Caco-2 (cell line): ENCODE results near the gene ACOX1. TPM values are rescaled to one million over a fixed set of nuclear protein-coding genes. Genes with fewer than 3 reads are reported as not detected.

Source experiments
- BruUV-seq: library from RNA; stranded (reverse); fragments of 400-500 nt; replicated peaks from 2 replicates; lab custom pipeline; 2021; lab: Mats Ljungman, UMichigan
- CTCF ChIA-PET: fragments of 300-600 bp; sonication (Branson Sonifier 250); formaldehyde crosslinking; loops from one replicate; lab custom pipeline; 2022; ENCODE audit warnings: antibody characterized with exemption; lab: Charles Lee
- POLR2A ChIA-PET: fragments of 300-600 bp; sonication (Branson Sonifier 250); formaldehyde crosslinking; loops from one replicate; lab custom pipeline; 2022; ENCODE audit warnings: antibody characterized with exemption; lab: Charles Lee
- DNase-seq, 2 experiments: peaks; one replicate each; pipeline versions ENCODE4 v3.0.0 to v3.0.0-alpha.2; 2020 to 2022
- H3K27me3 ChIP-seq: replicated peaks from 2 replicates; pipeline ENCODE4 v1.6.0; 2011; ENCODE audit warnings: low read length; ENCODE audit not compliant: control insufficient read depth, insufficient read depth
- H3K36me3 ChIP-seq: 2 replicates; pipeline ENCODE4 v1.5.1; 2011; ENCODE audit warnings: low read length; ENCODE audit not compliant: control insufficient read depth, insufficient read depth
- H3K4me1 ChIP-seq: fragments of 250-450 bp; sonication (Bioruptor Pico); 2 replicates; pipeline ENCODE4 v1.5.1; 2020; ENCODE audit warnings: mild to moderate bottlenecking
- H3K4me3 ChIP-seq: 2 replicates; pipeline ENCODE4 v1.5.1; 2011; ENCODE audit warnings: low read depth, mild to moderate bottlenecking, control low read depth, low read length
- H3K9me3 ChIP-seq: fragments of 250-450 bp; sonication (Bioruptor Pico); 2 replicates; pipeline ENCODE4 v1.5.1; 2020; ENCODE audit warnings: mild to moderate bottlenecking, moderate library complexity
- H3K27ac Mint-ChIP-seq: one replicate; pipeline ENCODE4 v1.8.0; 2022; ENCODE audit warnings: mixed read lengths; ENCODE audit not compliant: unreplicated experiment
- H3K27me3 Mint-ChIP-seq: one replicate; pipeline ENCODE4 v1.8.0; 2022; ENCODE audit warnings: mixed read lengths; ENCODE audit not compliant: insufficient read depth, unreplicated experiment
- H3K36me3 Mint-ChIP-seq: one replicate; pipeline ENCODE4 v1.8.0; 2022; ENCODE audit warnings: mild to moderate bottlenecking, mixed read lengths; ENCODE audit not compliant: insufficient read depth, unreplicated experiment
- H3K4me1 Mint-ChIP-seq: one replicate; pipeline ENCODE4 v1.8.0; 2022; ENCODE audit warnings: low read depth, mixed read lengths; ENCODE audit not compliant: unreplicated experiment
- H3K4me3 Mint-ChIP-seq: one replicate; pipeline ENCODE4 v1.8.0; 2022; ENCODE audit warnings: mild to moderate bottlenecking, moderate library complexity, mixed read lengths; ENCODE audit not compliant: unreplicated experiment
- H3K9me3 Mint-ChIP-seq: one replicate; pipeline ENCODE4 v1.8.0; 2022; ENCODE audit warnings: mixed read lengths; ENCODE audit not compliant: unreplicated experiment
- intact Hi-C: fragments of 100-400 bp; cut with micrococcal nuclease; formaldehyde crosslinking; loops from one replicate; pipeline ENCODE4 v1.10.0; 2022; ENCODE audit not compliant: unreplicated experiment
- total RNA-seq: library from RNA; stranded (reverse); gene quantifications from 2 replicates; pipeline ENCODE4 v1.2.3, GENCODE V29; 2022
- TF ChIP-seq, protein P1 (sequence below), 2 experiments: fragments of 200-600 bp in 1 of 2; IDR thresholded peaks; 1 replicate in 1 of 2; 2 replicates in 1 of 2; pipeline versions ENCODE4 v1.5.1 to v1.8.0; 2011 to 2022; ENCODE audit warnings: antibody characterized with exemption in 1 of 2, control low read depth in 1 of 2, inconsistent platforms in 1 of 2, low read depth in 1 of 2, low read length in 1 of 2, mild to moderate bottlenecking in 1 of 2, moderate library complexity in 1 of 2; ENCODE audit not compliant: insufficient read depth in 1 of 2, severe bottlenecking in 1 of 2, unreplicated experiment in 1 of 2

The ACOX1 gene
- total RNA-seq, 1 experiment from 2014 or later = 48.3 TPM

DNA sequence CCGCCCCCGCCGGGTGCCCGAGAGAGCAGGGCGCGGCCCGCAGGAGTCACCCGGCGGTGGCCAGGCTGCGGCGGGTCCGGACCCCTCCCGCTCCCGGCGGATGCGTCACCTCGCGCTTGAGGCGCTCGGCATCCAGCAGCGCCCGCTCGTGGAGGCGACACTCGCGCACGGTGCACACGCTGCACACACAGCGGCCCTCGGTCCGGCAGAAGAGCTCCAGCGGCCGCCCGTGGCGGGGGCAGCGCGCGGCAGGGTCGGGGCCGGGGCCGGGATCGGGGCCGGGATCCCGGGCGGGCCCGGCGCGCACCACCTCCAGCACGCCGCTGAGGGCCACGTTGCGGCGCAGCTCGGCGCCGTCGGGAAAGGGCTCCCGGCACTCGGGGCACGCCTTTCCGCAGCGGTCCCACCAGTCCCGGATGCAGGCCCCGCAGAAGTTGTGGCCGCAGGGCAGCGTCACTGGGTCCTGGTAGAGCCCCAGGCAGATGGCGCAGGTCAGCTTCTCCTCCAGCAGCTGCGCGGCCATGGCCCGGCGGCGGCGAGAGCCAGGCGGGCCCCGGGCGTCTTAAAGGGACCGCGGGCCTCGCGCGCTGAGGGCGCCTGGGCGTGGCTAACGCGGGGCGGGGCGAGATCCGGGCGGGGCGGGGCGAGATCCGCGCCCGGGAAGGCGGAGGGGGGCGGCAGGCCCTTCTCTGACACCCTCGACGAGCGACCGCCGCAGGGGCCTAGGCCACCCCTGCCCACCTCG lies 82.4 kb downstream of the ACOX1 start, which contains the start of gene TRIM65:
Gene TRIM65 (minus strand): TSS at position 537 of the 745 bp plus-strand sequence. CDS start 14 bp downstream, at position 523.
- DNase-seq = peak; percentile 80 to 87
- Histone ChIP-seq H3K4me1 (peaks cover 21% of the 10 kb centered on the region), H3K4me3 (peak within 1 kb of the TSS; percentile 88), H3K27me3 (no peaks in the 10 kb centered on the region), H3K9me3 (no peaks in the 10 kb centered on the region), H3K36me3 (peaks cover 4% of the 10 kb centered on the region; the same call in 1 of the 2 replicates)
- Mint-ChIP-seq H3K4me1 (peaks cover 19% of the 10 kb centered on the region), H3K4me3 (peak within 1 kb of the TSS; percentile 72), H3K9me3 (no peaks in the 10 kb centered on the region), H3K27ac (peak within 1 kb of the TSS; percentile 94), H3K27me3 (no peaks in the 10 kb centered on the region), H3K36me3 (peaks cover 70% of the 10 kb centered on the region)
- ChIA-PET CTCF (interaction anchor here (0.5 to 1.9 kb wide), 14 partner anchors 8 to 1392 kb away, joined by 3 to 25 read pairs (median 4); partner anchors contain the start of genes MRPL38 and WBP2), POLR2A (interaction anchor here (0.5 to 1.4 kb wide), 6 partner anchors 8 to 117 kb away, joined by 3 to 9 read pairs (median 6); partner anchors contain the start of genes FBF1, MRPL38 and WBP2)
- BruUV-seq = no TSS peak
- TF ChIP-seq, protein P1, sequence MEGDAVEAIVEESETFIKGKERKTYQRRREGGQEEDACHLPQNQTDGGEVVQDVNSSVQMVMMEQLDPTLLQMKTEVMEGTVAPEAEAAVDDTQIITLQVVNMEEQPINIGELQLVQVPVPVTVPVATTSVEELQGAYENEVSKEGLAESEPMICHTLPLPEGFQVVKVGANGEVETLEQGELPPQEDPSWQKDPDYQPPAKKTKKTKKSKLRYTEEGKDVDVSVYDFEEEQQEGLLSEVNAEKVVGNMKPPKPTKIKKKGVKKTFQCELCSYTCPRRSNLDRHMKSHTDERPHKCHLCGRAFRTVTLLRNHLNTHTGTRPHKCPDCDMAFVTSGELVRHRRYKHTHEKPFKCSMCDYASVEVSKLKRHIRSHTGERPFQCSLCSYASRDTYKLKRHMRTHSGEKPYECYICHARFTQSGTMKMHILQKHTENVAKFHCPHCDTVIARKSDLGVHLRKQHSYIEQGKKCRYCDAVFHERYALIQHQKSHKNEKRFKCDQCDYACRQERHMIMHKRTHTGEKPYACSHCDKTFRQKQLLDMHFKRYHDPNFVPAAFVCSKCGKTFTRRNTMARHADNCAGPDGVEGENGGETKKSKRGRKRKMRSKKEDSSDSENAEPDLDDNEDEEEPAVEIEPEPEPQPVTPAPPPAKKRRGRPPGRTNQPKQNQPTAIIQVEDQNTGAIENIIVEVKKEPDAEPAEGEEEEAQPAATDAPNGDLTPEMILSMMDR (IDR thresholded peaks at IDR 0.05; ENCODE audit: insufficient read depth in 1 of 2, low read depth in 1 of 2, low read length in 1 of 2, severe bottlenecking in 1 of 2, unreplicated experiment in 1 of 2) = peak in 1 of 2 experiments; percentile 36
- intact Hi-C loops = loop anchor here (5.0 kb wide), 1 partner anchor 114 kb away; the partner anchor contains the start of gene UNK

DNA sequence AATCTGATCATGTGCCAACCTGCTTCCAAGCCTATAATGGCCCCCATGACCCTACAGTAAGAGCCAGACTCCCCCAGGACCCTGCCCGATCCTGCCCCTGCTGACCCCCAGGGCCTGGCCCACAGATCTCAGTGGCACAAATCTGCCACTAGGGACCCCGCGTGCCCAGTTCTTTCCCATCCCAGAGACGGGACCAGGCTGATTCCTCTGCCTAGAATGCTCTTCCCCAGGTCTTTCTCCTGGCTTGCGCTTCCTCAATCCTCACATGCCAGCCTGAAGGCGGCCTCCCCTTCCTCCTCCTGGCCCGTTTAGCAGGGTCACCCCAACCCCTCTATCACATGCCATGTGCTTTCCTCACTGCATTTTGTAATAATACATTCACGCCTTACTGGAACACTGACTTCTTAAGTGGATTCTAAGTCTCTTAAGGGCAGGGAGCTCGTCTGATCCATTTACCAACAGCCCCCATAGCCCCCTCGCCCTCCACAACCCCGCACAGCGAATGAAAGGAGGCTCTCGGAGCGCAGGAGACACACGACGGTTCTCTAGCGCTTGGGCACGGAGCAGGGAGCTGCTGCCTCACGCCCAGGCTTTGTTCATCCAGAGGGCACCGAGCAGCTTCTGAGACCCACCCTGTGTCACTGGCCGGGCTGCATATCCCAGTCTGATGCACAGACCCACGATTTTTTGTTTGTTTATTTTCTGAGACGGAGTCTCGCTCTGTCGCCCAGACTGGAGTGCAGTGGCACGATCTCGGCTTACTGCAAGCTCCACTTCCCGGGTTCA lies 83.4 kb downstream of the ACOX1 start:
- Mint-ChIP-seq H3K4me3 (peak overlapping the region; percentile 72), H3K36me3 (peaks cover 61% of the 10 kb centered on the region), H3K27me3 (no peaks in the 10 kb centered on the region), H3K27ac (peak overlapping the region; percentile 94), H3K9me3 (no peaks in the 10 kb centered on the region), H3K4me1 (peaks cover 19% of the 10 kb centered on the region)
- intact Hi-C loops = loop anchor here (5.0 kb wide), 1 partner anchor 113 kb away; the partner anchor contains the start of gene UNK
- peaks cover 3% of the 10 kb centered on the region; the same call in 1 of the 2 replicates for H3K36me3 ChIP-seq
- ChIA-PET CTCF (interaction anchor here (0.6 to 1.9 kb wide), 7 partner anchors 12 to 112 kb away, joined by 4 to 25 read pairs (median 5); partner anchors contain the start of genes TRIM47 and WBP2), POLR2A (interaction anchor here (0.5 to 1.4 kb wide), 4 partner anchors 9 to 363 kb away, joined by 3 to 8 read pairs (median 6); partner anchors contain the start of genes FBF1 and MRPL38)
- DNase-seq = peak in 1 of 2 experiments; percentile 52
- no peaks in the 10 kb centered on the region for H3K27me3 ChIP-seq
- peak overlapping the region; percentile 88 for H3K4me3 ChIP-seq
- TF ChIP-seq, protein P1 (IDR thresholded peaks at IDR 0.05; ENCODE audit: insufficient read depth in 1 of 2, low read depth in 1 of 2, low read length in 1 of 2, severe bottlenecking in 1 of 2, unreplicated experiment in 1 of 2) = peak in 1 of 2 experiments; percentile 22
- H3K4me1 ChIP-seq = peaks cover 21% of the 10 kb centered on the region
- BruUV-seq = TSS peak; percentile 26
- no peaks in the 10 kb centered on the region for H3K9me3 ChIP-seq
